LHCN-M2 (cell line): Measurements from ENCODE around the gene PCGF2. TPM values are rescaled to one million over a fixed set of nuclear protein-coding genes. Genes with fewer than 3 reads are reported as not detected.
"Not testable (repeated sequence)": the region's sequence is repeated elsewhere in the genome, so short reads cannot be mapped to it uniquely, and the experiment has no call there.

Experiments
- DNase-seq: peaks from one replicate; pipeline ENCODE4 v3.0.0-alpha.2; 2012; ENCODE audit warnings: low read depth
- total RNA-seq: library from RNA; depleted of rRNA; stranded (reverse); fragments of >200 nt; gene quantifications from 2 replicates; pipeline ENCODE4 v1.2.3, GENCODE V29; 2014

The PCGF2 gene
- total RNA-seq, 1 experiment from 2014 or later: 7.7 TPM

DNA sequence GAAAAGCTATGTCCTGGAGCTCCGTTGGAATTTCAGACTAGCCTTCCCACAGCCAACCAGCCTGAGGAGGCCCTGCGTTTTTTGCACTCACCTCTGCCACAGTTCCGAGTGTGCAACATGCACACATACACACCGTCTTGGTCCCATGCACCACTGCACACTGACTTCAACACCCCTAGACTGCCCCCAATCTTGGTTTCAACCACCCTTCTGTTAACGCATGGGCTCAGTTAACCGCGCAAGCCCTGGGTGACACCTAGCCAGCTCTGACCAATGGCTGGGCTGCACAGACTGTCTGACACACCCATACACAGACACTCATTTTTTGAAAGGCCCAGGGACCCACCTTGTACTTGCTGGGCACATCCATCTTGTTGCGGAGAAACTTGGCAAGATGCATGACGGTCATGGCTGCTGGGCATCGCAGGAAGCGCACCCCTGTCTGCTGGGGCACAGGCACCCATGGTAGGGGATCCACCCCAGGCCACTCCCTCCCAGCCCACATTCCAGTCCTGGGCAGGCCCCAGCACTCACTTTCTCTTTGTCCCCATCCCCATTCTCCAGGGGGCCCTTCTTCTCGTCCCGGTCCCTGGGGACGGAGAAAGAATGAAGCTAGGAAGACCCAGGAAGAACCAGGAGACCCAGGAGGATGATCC lies 10.0 kb downstream of the PCGF2 start:
- DNase-seq: no peak

GRCh38 chr17:38735161-38735997 lies 12.8 kb downstream of the PCGF2 start:
- DNase-seq: no peak

GRCh38 chr17:38733982-38734973 lies 13.9 kb downstream of the PCGF2 start:
- no peak for DNase-seq

GRCh38 chr17:38733282-38733981 lies 14.7 kb downstream of the PCGF2 start:
- DNase-seq: no peak

DNA sequence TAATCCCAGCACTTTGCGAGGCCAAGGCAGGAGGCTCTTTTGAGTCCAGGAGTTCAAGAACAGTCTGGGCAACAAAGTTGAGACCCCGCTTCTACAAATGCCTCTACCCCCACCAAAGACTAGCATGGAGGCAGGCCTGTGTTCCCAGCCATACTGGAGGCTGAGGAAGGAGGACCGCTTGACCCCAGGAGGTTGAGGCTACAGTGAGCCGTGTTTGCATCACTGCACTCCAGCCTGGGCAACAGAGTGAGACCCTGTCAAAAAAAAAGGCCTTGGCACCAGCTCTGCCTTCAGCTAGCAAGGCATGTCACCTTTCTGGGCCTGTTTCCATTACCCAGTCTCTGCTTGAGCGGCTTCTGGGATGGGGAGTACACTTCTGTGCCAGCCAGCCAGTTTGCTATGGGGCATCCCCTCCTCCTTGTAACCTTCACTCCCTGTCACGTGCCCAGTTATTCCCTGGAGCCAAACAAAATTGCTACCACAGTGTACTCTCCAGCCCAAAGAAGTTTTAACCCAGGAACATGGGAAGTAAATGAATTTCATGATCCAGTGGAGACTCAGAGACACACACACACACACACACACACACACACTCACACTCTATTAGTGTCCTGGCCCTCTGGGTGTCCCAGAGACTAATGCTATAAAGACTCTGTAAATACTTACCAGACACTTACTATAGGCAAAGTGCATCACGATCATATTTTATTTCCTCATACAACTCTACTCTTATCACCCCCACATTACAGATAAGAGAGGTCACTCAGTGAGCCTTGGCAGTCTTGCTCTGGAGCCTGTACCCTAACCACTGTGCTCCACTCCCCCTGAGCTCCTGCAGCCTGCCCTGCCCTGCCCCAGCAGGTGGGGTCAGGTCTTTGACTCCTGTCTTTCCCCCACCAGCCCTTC lies 15.5 kb downstream of the PCGF2 start:
- DNase-seq: no peak

DNA sequence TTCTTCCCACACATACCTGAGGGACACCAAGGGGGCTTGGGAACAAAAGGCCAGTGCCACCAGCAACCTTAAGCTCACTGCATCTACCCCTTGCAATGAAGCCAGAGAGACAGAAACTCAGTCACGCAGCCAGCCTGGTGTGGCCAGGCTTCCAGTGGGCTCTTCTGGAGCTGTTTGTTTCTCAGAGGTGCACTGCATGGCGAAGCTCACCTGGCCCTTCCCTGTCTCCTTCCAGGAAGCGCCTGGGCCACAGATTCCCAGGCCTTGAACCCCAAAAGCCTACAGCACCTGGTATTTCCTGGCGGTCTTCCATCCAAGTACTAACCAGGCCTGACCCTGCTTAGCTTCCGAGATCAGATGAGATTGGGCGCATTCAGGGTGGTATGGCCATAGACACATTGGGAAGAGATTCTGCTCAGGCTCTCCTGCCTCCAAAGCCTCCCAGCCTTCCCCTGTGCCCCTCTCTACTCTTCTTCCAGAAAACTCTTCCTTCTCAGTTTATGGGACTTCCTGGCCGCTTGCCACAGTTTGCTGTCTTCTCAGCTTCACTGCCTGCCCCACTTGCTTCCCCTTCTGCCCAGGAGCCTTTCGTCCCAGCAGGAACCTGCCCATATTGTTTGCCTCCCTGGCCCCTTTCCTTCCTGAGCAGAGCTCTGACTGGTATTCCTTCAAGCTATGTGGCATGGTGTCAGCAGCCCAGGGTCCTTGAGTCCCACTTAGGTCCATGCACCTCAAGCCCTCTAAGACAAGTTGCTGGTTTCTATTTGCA lies 16.4 kb downstream of the PCGF2 start:
- no peak for DNase-seq

- peak; percentile 65 for DNase-seq
These were observed 17.4 kb downstream of the PCGF2 start for GRCh38 chr17:38730526-38731379.

DNA sequence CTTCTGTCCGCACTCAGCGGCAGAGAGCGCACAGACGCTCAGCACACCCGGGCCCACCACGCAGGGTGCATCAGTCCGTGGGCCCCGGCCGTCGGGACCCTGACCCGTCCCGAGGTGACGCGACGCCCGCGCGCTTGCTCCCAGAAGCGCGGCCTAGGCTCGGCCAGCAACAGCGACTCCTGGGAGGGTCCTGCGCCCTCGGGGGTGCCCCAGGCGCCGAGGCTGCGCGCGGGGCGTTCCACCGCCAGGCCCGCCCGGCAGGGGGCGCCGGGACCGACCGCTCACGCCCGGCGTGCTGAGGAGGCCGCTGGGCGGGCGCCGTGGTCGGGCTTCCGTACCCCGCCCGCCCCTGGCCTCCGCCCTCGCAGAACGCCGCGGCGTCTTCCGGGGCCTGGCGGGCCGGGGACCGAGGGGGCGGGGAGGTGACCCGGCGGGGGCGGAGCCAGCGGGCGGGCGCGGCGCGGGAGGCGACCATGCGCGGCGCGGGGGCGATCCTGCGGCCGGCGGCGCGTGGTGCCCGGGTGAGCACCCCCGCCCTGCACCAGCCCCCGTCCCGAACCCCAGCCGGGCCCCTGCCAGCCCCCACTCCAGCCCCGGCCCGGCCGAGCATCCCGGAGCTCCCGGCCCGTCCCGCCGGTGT lies 18.1 kb downstream of the PCGF2 start, which contains the start of gene CISD3:
CISD3 (plus strand) TSS at position 456 of the 640 bp plus-strand sequence; CDS start at position 474, 18 bp downstream.
- peak; percentile 75 for DNase-seq

GRCh38 chr17:38729368-38729885 lies 18.7 kb downstream of the PCGF2 start:
- DNase-seq: no peak

GRCh38 chr17:38728290-38728831 lies 19.8 kb downstream of the PCGF2 start:
- no peak for DNase-seq

- no peak for DNase-seq
These were observed 20.4 kb downstream of the PCGF2 start for GRCh38 chr17:38727736-38728135.

GRCh38 chr17:38726145-38726544 lies 22.0 kb downstream of the PCGF2 start:
- not testable (repeated sequence) for DNase-seq

GRCh38 chr17:38725066-38725465 lies 23.1 kb downstream of the PCGF2 start:
- DNase-seq: peak; percentile 60

GRCh38 chr17:38724337-38724988 lies 23.7 kb downstream of the PCGF2 start:
- DNase-seq: peak; percentile 90

- no peak for DNase-seq
These were observed 26.3 kb downstream of the PCGF2 start for GRCh38 chr17:38721802-38722201.

- no peak for DNase-seq
These were observed 27.2 kb downstream of the PCGF2 start for GRCh38 chr17:38720941-38721340.
